HL-60 (cell line): Measurements from ENCODE around the gene ZNF236.

ENCODE experiments used
- DNase-seq, 2 experiments: peaks; one replicate each; pipeline ENCODE4 v3.0.0-alpha.2; 2010 to 2020; ENCODE audit warnings: low read depth in 1 of 2, low spot score in 1 of 2
- H3K27ac ChIP-seq: fragments of 250-450 bp; sonication (Bioruptor Pico); replicated peaks from 2 replicates; pipeline ENCODE4 v1.5.1; 2020; ENCODE audit warnings: mild to moderate bottlenecking, moderate library complexity
- H3K27me3 ChIP-seq: fragments of 250-450 bp; sonication (Bioruptor Pico); 2 replicates; pipeline ENCODE4 v1.5.1; 2021; ENCODE audit warnings: mild to moderate bottlenecking, moderate library complexity; ENCODE audit not compliant: insufficient read depth, poor library complexity, severe bottlenecking
- H3K4me3 ChIP-seq: replicated peaks from 2 replicates; pipeline ENCODE4 v1.5.1; 2011; ENCODE audit warnings: mild to moderate bottlenecking, control low read depth, low read length; ENCODE audit not compliant: insufficient read depth
- CTCF ChIP-seq: IDR thresholded peaks from one replicate; pipeline ENCODE4 v1.5.1; 2011; ENCODE audit warnings: low read length, control low read depth, inconsistent platforms; ENCODE audit not compliant: insufficient read depth
- GABPA ChIP-seq: IDR thresholded peaks from 2 replicates; pipeline ENCODE4 v1.6.1; 2012; ENCODE audit warnings: low read depth
- POLR2AphosphoS5 ChIP-seq: IDR thresholded peaks from 2 replicates; pipeline ENCODE4 v1.6.1; 2012; ENCODE audit warnings: low read depth
- REST ChIP-seq: IDR thresholded peaks from 2 replicates; pipeline ENCODE4 v1.6.1; 2012; ENCODE audit warnings: low read depth; ENCODE audit not compliant: insufficient replicate concordance
- SPI1 ChIP-seq: IDR thresholded peaks from 2 replicates; pipeline ENCODE4 v1.6.1; 2012; ENCODE audit warnings: low read depth, mild to moderate bottlenecking, borderline replicate concordance

Gene ZNF236

GRCh38 chr18:76914314-76914713, 92.0 kb downstream of the ZNF236 start:
- DNase-seq, result no peak
- H3K27me3 ChIP-seq, result no peaks in the 10 kb centered on the region
- TF ChIP-seq REST (no peak), GABPA (no peak), SPI1 (no peak), CTCF (no peak), POLR2AphosphoS5 (no peak)
- H3K27ac ChIP-seq, result no peak overlapping the region
- H3K4me3 ChIP-seq, result no peak overlapping the region

GRCh38 chr18:76914796-76915195, 92.4 kb downstream of the ZNF236 start:
- no peak for TF ChIP-seq POLR2AphosphoS5
- no peak for TF ChIP-seq REST
- TF ChIP-seq SPI1, result no peak
- no peak for TF ChIP-seq CTCF
- no peak for TF ChIP-seq GABPA
- no peak for DNase-seq
- Histone ChIP-seq H3K4me3 (no peak overlapping the region), H3K27me3 (no peaks in the 10 kb centered on the region), H3K27ac (no peak overlapping the region)

GRCh38 chr18:76915456-76915855, 93.1 kb downstream of the ZNF236 start:
- no peak overlapping the region for H3K27ac ChIP-seq
- TF ChIP-seq REST (no peak), POLR2AphosphoS5 (no peak), CTCF (no peak), GABPA (no peak), SPI1 (no peak)
- no peaks in the 10 kb centered on the region for H3K27me3 ChIP-seq
- H3K4me3 ChIP-seq, result no peak overlapping the region
- no peak for DNase-seq
